HepG2 (cell line): ENCODE measurements around the gene SMIM45.
A peak's percentile ranks its signal among the peaks of the same experiment; 100 is the strongest.

Experiments
- AHDC1 ChIP-seq: sonication (generic); formaldehyde crosslinking; IDR thresholded peaks from 2 replicates; pipeline ENCODE4 v1.5.1; 2020; ENCODE audit warnings: mild to moderate bottlenecking, missing genetic modification reagents, borderline replicate concordance
- ARHGAP35 ChIP-seq: sonication (generic); formaldehyde crosslinking; IDR thresholded peaks from 2 replicates; pipeline ENCODE4 v1.9.0; 2022; ENCODE audit warnings: mild to moderate bottlenecking, inconsistent platforms, moderate library complexity, missing genetic modification reagents, borderline replicate concordance
- GPN1 ChIP-seq: sonication (generic); formaldehyde crosslinking; IDR thresholded peaks from 2 replicates; pipeline ENCODE4 v1.5.1; 2020; ENCODE audit warnings: missing genetic modification reagents, borderline replicate concordance
- IKZF5 ChIP-seq: IDR thresholded peaks from 2 replicates; pipeline ENCODE4 v1.6.1; 2018; ENCODE audit warnings: missing genetic modification reagents, mild to moderate bottlenecking, missing compliant biosample characterization
- KMT2A ChIP-seq: sonication (generic); formaldehyde crosslinking; IDR thresholded peaks from 2 replicates; pipeline ENCODE4 v1.4.0; 2020; ENCODE audit warnings: missing genetic modification reagents
- MLXIP ChIP-seq: sonication (generic); formaldehyde crosslinking; IDR thresholded peaks from 2 replicates; pipeline ENCODE4 v1.9.0; 2021; ENCODE audit warnings: missing genetic modification reagents, borderline replicate concordance
- SRSF4 ChIP-seq: fragments of 200-400 bp; formaldehyde crosslinking; IDR thresholded peaks from one replicate; pipeline ENCODE4 v1.6.1; 2018; ENCODE audit warnings: mild to moderate bottlenecking, low read depth, low read length, moderate library complexity; ENCODE audit not compliant: poor library complexity, severe bottlenecking
- SYNCRIP ChIP-seq: fragments of 200-400 bp; formaldehyde crosslinking; IDR thresholded peaks from 2 replicates; pipeline ENCODE4 v1.6.1; 2018; ENCODE audit warnings: mild to moderate bottlenecking, low read depth, low read length; ENCODE audit not compliant: insufficient read depth
- ZC3H13 ChIP-seq: sonication (generic); formaldehyde crosslinking; IDR thresholded peaks from 2 replicates; pipeline ENCODE4 v1.8.1; 2023; ENCODE audit warnings: mild to moderate bottlenecking, missing genetic modification reagents, moderate library complexity
- ZFP36L1 ChIP-seq: sonication (generic); formaldehyde crosslinking; IDR thresholded peaks from 2 replicates; pipeline ENCODE4 v1.8.0; 2022; ENCODE audit warnings: mild to moderate bottlenecking, missing genetic modification reagents, moderate library complexity
- ZNF256 ChIP-seq: sonication (generic); formaldehyde crosslinking; conservative IDR thresholded peaks from 2 replicates; pipeline ENCODE4 v1.4.0; 2020; ENCODE audit warnings: missing genetic modification reagents
- ZNF354B ChIP-seq: sonication (generic); formaldehyde crosslinking; IDR thresholded peaks from 2 replicates; pipeline ENCODE4 v1.8.0; 2022; ENCODE audit warnings: mild to moderate bottlenecking, missing genetic modification reagents
- ZNF362 ChIP-seq: sonication (generic); formaldehyde crosslinking; IDR thresholded peaks from 2 replicates; pipeline ENCODE4 v1.4.0; 2020; ENCODE audit warnings: missing genetic modification reagents, mild to moderate bottlenecking, borderline replicate concordance
- ZNF724P ChIP-seq: sonication (generic); formaldehyde crosslinking; IDR thresholded peaks from 2 replicates; pipeline ENCODE4 v1.8.0; 2022; ENCODE audit warnings: missing genetic modification reagents, borderline replicate concordance
- ZNF761 ChIP-seq: sonication (generic); formaldehyde crosslinking; conservative IDR thresholded peaks from 2 replicates; pipeline ENCODE4 v1.4.0; 2020; ENCODE audit warnings: mild to moderate bottlenecking, missing genetic modification reagents
- ZNF816 ChIP-seq: sonication (generic); formaldehyde crosslinking; IDR thresholded peaks from 2 replicates; pipeline ENCODE4 v1.8.0; 2022; ENCODE audit warnings: missing genetic modification reagents, mild to moderate bottlenecking, borderline replicate concordance

Gene SMIM45

GRCh38 chr22:41946629-41947423 lies 5.1 kb upstream of the SMIM45 start, which contains the start of gene CENPM (continued):
- TF ChIP-seq AHDC1 (CRISPR knock-in tag) (0 out of 2 replicates have a peak, but pooled peaks have one; percentile 44), ARHGAP35 (CRISPR knock-in tag) (no peak), ZFP36L1 (CRISPR knock-in tag) (peak; percentile 98), ZNF761 (peak; percentile 95), MLXIP (CRISPR knock-in tag) (no peak; the same call in 1 of the 2 replicates), GPN1 (CRISPR knock-in tag) (no peak), SRSF4 (no peak), ZNF362 (peak; percentile 36; the same call in 1 of the 2 replicates), ZNF724P (CRISPR knock-in tag) (peak; percentile 67; the same call in 1 of the 2 replicates), ZC3H13 (CRISPR knock-in tag) (0 out of 2 replicates have a peak, but pooled peaks have one; percentile 17), KMT2A (CRISPR knock-in tag) (peak; percentile 44; the same call in 1 of the 2 replicates), ZNF256 (CRISPR knock-in tag) (no peak), IKZF5 (CRISPR knock-in tag) (peak; percentile 60), SYNCRIP (no peak), ZNF816 (CRISPR knock-in tag) (peak; percentile 97; the same call in 1 of the 2 replicates), ZNF354B (CRISPR knock-in tag) (peak; percentile 91; the same call in 1 of the 2 replicates)
